Large intestine (tissue), 12 donors: Measurements from ENCODE around the gene ARRDC3. TPM values are rescaled to one million over a fixed set of nuclear protein-coding genes. Genes with fewer than 3 reads are reported as not detected.
A peak's percentile ranks its signal among the peaks of the same experiment; 100 is the strongest.

Experiments
- DNase-seq, 2 donors: peaks; one replicate each; pipeline versions ENCODE4 v3.0.0 to v3.0.0-alpha.2; 2013
- H3K27ac ChIP-seq: one replicate; pipeline ENCODE4 v1.5.1; 2013; ENCODE audit warnings: low read length
- H3K27me3 ChIP-seq: 2 replicates; pipeline ENCODE4 v1.6.1; 2013; ENCODE audit warnings: low read length; ENCODE audit not compliant: control insufficient read depth, insufficient read depth
- H3K36me3 ChIP-seq: 2 replicates; pipeline ENCODE4 v1.6.1; 2013; ENCODE audit warnings: low read length; ENCODE audit not compliant: control insufficient read depth, insufficient read depth
- H3K4me1 ChIP-seq: one replicate; pipeline ENCODE4 v1.6.1; 2013; ENCODE audit warnings: low read length; ENCODE audit not compliant: control insufficient read depth, insufficient read depth
- H3K4me3 ChIP-seq: one replicate; pipeline ENCODE4 v1.5.1; 2013; ENCODE audit warnings: low read length
- H3K9me3 ChIP-seq: one replicate; pipeline ENCODE4 v1.6.1; 2013; ENCODE audit warnings: mild to moderate bottlenecking, low read depth, low read length, moderate library complexity; ENCODE audit not compliant: control insufficient read depth
- WGBS: methylation state at CpG from one replicate; pipeline ENCODE4 v1.1.5; 2013; ENCODE audit warnings: low lambda C conversion rate; ENCODE audit not compliant: insufficient coverage; 5-methylcytosine and 5-hydroxymethylcytosine counted together
- long read RNA-seq, 11 donors: transcript quantifications; one replicate each; lab custom pipeline, GENCODE V29; 2026
- polyA plus RNA-seq: library from polyadenylated mRNA; unstranded; fragments of 120-200 nt; gene quantifications from one replicate; pipeline ENCODE4 v1.2.1, GENCODE V29; 2013

The ARRDC3 gene
- polyA plus RNA-seq = 37.3 TPM
- long read RNA-seq, donor 1, full-length matches to known transcripts = 5 of 5 reads
- long read RNA-seq, donor 1, partial matches to known transcripts = 0 of 5 reads
- long read RNA-seq, donor 1, other reads (novel, unspliced or antisense) = 0 of 5 reads
- long read RNA-seq, donor 2, full-length matches to known transcripts = 11 of 11 reads
- long read RNA-seq, donor 2, partial matches to known transcripts = 0 of 11 reads
- long read RNA-seq, donor 2, other reads (novel, unspliced or antisense) = 0 of 11 reads
- long read RNA-seq, donor 3, full-length matches to known transcripts = 12 of 12 reads
- long read RNA-seq, donor 3, partial matches to known transcripts = 0 of 12 reads
- long read RNA-seq, donor 3, other reads (novel, unspliced or antisense) = 0 of 12 reads
- long read RNA-seq, donor 4, full-length matches to known transcripts = 1 of 1 reads
- long read RNA-seq, donor 4, partial matches to known transcripts = 0 of 1 reads
- long read RNA-seq, donor 4, other reads (novel, unspliced or antisense) = 0 of 1 reads
- long read RNA-seq, donor 5, full-length matches to known transcripts = 16 of 16 reads
- long read RNA-seq, donor 5, partial matches to known transcripts = 0 of 16 reads
- long read RNA-seq, donor 5, other reads (novel, unspliced or antisense) = 0 of 16 reads
- long read RNA-seq, donor 6, full-length matches to known transcripts = 23 of 28 reads
- long read RNA-seq, donor 6, partial matches to known transcripts = 5 of 28 reads
- long read RNA-seq, donor 6, other reads (novel, unspliced or antisense) = 0 of 28 reads
- long read RNA-seq, donor 7, full-length matches to known transcripts = 9 of 14 reads
- long read RNA-seq, donor 7, partial matches to known transcripts = 5 of 14 reads
- long read RNA-seq, donor 7, other reads (novel, unspliced or antisense) = 0 of 14 reads
- long read RNA-seq, donor 8, full-length matches to known transcripts = 27 of 33 reads
- long read RNA-seq, donor 8, partial matches to known transcripts = 6 of 33 reads
- long read RNA-seq, donor 8, other reads (novel, unspliced or antisense) = 0 of 33 reads
- long read RNA-seq, donor 9, full-length matches to known transcripts = 20 of 20 reads
- long read RNA-seq, donor 9, partial matches to known transcripts = 0 of 20 reads
- long read RNA-seq, donor 9, other reads (novel, unspliced or antisense) = 0 of 20 reads
- long read RNA-seq, donor 10, full-length matches to known transcripts = 12 of 12 reads
- long read RNA-seq, donor 10, partial matches to known transcripts = 0 of 12 reads
- long read RNA-seq, donor 10, other reads (novel, unspliced or antisense) = 0 of 12 reads
- long read RNA-seq, donor 11, full-length matches to known transcripts = 10 of 10 reads
- long read RNA-seq, donor 11, partial matches to known transcripts = 0 of 10 reads
- long read RNA-seq, donor 11, other reads (novel, unspliced or antisense) = 0 of 10 reads

GRCh38 chr5:91383027-91383955 is at the start of gene ARRDC3:
Gene ARRDC3, minus strand, starts transcription at chr5:91383317. Its CDS starts 225 bp downstream, at chr5:91383092.
- no peaks in the 10 kb centered on the region for H3K9me3 ChIP-seq
- H3K27ac ChIP-seq = peak within 1 kb of the TSS; percentile 100
- H3K27me3 ChIP-seq = no peaks in the 10 kb centered on the region
- no peaks in the 10 kb centered on the region for H3K36me3 ChIP-seq
- WGBS = 0% methylated on average over 4 of the region's 49 CpGs
- H3K4me1 ChIP-seq = no peaks in the 10 kb centered on the region
- peak within 1 kb of the TSS; percentile 96 for H3K4me3 ChIP-seq
- peak; percentile 98 for DNase-seq

- Histone ChIP-seq H3K4me1 (no peaks in the 10 kb centered on the region), H3K36me3 (no peaks in the 10 kb centered on the region), H3K27me3 (no peaks in the 10 kb centered on the region), H3K27ac (no peak overlapping the region), H3K9me3 (no peaks in the 10 kb centered on the region), H3K4me3 (no peak overlapping the region)
- DNase-seq = no peak
Measured at GRCh38 chr5:91430949-91431348, 47.8 kb upstream of the ARRDC3 start.

- H3K27me3 ChIP-seq = no peaks in the 10 kb centered on the region
- no CpG with 5 or more reads among the region's 2 CpGs for WGBS
- H3K36me3 ChIP-seq = no peaks in the 10 kb centered on the region
- no peak for DNase-seq
- no peak overlapping the region for H3K27ac ChIP-seq
- H3K4me3 ChIP-seq = no peak overlapping the region
- no peaks in the 10 kb centered on the region for H3K9me3 ChIP-seq
- no peaks in the 10 kb centered on the region for H3K4me1 ChIP-seq
Measured at GRCh38 chr5:91424638-91425436, 41.7 kb upstream of the ARRDC3 start.

GRCh38 chr5:91423871-91424270 is 40.8 kb upstream of the ARRDC3 start:
- Histone ChIP-seq H3K36me3 (no peaks in the 10 kb centered on the region), H3K27ac (no peak overlapping the region), H3K4me1 (no peaks in the 10 kb centered on the region), H3K27me3 (no peaks in the 10 kb centered on the region), H3K9me3 (no peaks in the 10 kb centered on the region), H3K4me3 (no peak overlapping the region)
- no CpG with 5 or more reads among the region's 2 CpGs for WGBS
- DNase-seq = no peak

- WGBS = 100% methylated on average over 1 of the region's 3 CpGs
Measured at GRCh38 chr5:91420879-91421278, 37.8 kb upstream of the ARRDC3 start.

GRCh38 chr5:91419571-91420537 is 36.7 kb upstream of the ARRDC3 start:
- DNase-seq = peak; percentile 25 to 36
- WGBS = 28% methylated on average over 4 of the region's 9 CpGs
- no peaks in the 10 kb centered on the region for H3K4me1 ChIP-seq

More at GRCh38 chr5:91420879-91421278, 37.8 kb upstream of the ARRDC3 start:
- DNase-seq = no peak
- no peaks in the 10 kb centered on the region for H3K9me3 ChIP-seq
- no peaks in the 10 kb centered on the region for H3K36me3 ChIP-seq
- no peaks in the 10 kb centered on the region for H3K4me1 ChIP-seq
- H3K27ac ChIP-seq = no peak overlapping the region
- H3K4me3 ChIP-seq = no peak overlapping the region
- no peaks in the 10 kb centered on the region for H3K27me3 ChIP-seq

GRCh38 chr5:91419136-91419535 is 36.0 kb upstream of the ARRDC3 start:
- H3K4me1 ChIP-seq = no peaks in the 10 kb centered on the region
- no peak for DNase-seq
- no peak overlapping the region for H3K4me3 ChIP-seq
- no peak overlapping the region for H3K27ac ChIP-seq
- H3K36me3 ChIP-seq = no peaks in the 10 kb centered on the region
- H3K9me3 ChIP-seq = no peaks in the 10 kb centered on the region
- WGBS = 100% methylated on average over 1 of the region's 1 CpG
- H3K27me3 ChIP-seq = no peaks in the 10 kb centered on the region

More at GRCh38 chr5:91419571-91420537, 36.7 kb upstream of the ARRDC3 start:
- Histone ChIP-seq H3K27ac (no peak overlapping the region), H3K27me3 (no peaks in the 10 kb centered on the region), H3K36me3 (no peaks in the 10 kb centered on the region), H3K9me3 (no peaks in the 10 kb centered on the region), H3K4me3 (no peak overlapping the region)

GRCh38 chr5:91418158-91418557 is 35.0 kb upstream of the ARRDC3 start:
- no peaks in the 10 kb centered on the region for H3K36me3 ChIP-seq
- no peaks in the 10 kb centered on the region for H3K4me1 ChIP-seq
- H3K4me3 ChIP-seq = no peak overlapping the region
- H3K27me3 ChIP-seq = no peaks in the 10 kb centered on the region
- H3K9me3 ChIP-seq = no peaks in the 10 kb centered on the region
- DNase-seq = peak in 1 of 2 donors; percentile 11
- no peak overlapping the region for H3K27ac ChIP-seq
